Activated CD4-positive, alpha-beta T cell treated with anti-CD3 and anti-CD28 coated beads, Interleukin-2, amount 10 ng/mL, durations not matched to agents 7 days and 5 days (primary cell): ENCODE measurements around the gene FCHO2. TPM values are rescaled to one million over a fixed set of nuclear protein-coding genes. Genes with fewer than 3 reads are reported as not detected.

Experiments used
- CTCF ChIA-PET: fragments of 350-600 bp; sonication (Branson Sonifier 250); formaldehyde crosslinking; loops from one replicate; lab custom pipeline; 2021; ENCODE audit warnings: antibody characterized with exemption; lab: Charles Lee
- POLR2A ChIA-PET: fragments of 350-600 bp; sonication (Branson Sonifier 250); formaldehyde crosslinking; loops from one replicate; lab custom pipeline; 2021; ENCODE audit warnings: antibody characterized with exemption; lab: Charles Lee
- DNase-seq: peaks from one replicate; pipeline ENCODE4 v3.0.0-alpha.2; 2020
- H3K27ac Mint-ChIP-seq: one replicate; pipeline ENCODE4 v1.8.0; 2021; ENCODE audit warnings: mild to moderate bottlenecking, moderate library complexity, mixed read lengths
- H3K27me3 Mint-ChIP-seq: one replicate; pipeline ENCODE4 v1.8.0; 2021; ENCODE audit warnings: mixed read lengths
- H3K36me3 Mint-ChIP-seq: one replicate; pipeline ENCODE4 v1.8.0; 2021; ENCODE audit warnings: low read depth, mixed read lengths
- H3K4me1 Mint-ChIP-seq: one replicate; pipeline ENCODE4 v1.8.0; 2021; ENCODE audit warnings: mixed read lengths
- H3K4me3 Mint-ChIP-seq: one replicate; pipeline ENCODE4 v1.8.0; 2021; ENCODE audit warnings: mild to moderate bottlenecking, moderate library complexity, mixed read lengths
- H3K9me3 Mint-ChIP-seq: one replicate; pipeline ENCODE4 v1.8.0; 2021; ENCODE audit warnings: mixed read lengths
- total RNA-seq, 2 experiments: library from RNA; stranded (reverse); gene quantifications; one replicate each; pipeline ENCODE4 v1.2.3, GENCODE V29; 2021

Gene FCHO2
- total RNA-seq, 2 experiments from 2014 or later = 0.57 to 0.92 TPM

DNA sequence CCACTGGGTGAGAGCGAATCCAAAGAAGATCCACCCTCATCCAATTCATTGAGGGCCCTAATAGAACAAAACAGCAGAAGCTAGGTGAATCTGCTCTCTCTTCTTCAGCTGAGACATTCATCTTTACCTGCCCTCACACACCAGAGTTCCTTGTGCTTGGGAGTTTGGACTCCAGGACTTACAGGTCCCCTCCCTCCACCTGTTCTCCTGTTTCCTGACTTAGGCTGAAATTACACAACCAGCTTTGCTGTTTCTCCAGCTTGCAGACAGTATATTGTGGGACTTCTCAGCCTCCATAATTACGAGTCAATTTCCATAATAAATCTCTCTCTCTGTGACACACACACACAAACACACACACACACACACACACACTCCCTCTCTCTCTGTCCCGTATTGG lies 183.6 kb downstream of the FCHO2 start:
- Mint-ChIP-seq H3K4me1 (no peaks in the 10 kb centered on the region), H3K27ac (no peak overlapping the region), H3K27me3 (peaks cover 48% of the 10 kb centered on the region), H3K9me3 (no peaks in the 10 kb centered on the region), H3K4me3 (no peak overlapping the region), H3K36me3 (no peaks in the 10 kb centered on the region)
- ChIA-PET CTCF (no interaction called here), POLR2A (no interaction called here)
- no peak for DNase-seq

Other genes starting within 250 kb of the FCHO2 start
- 10 to 100 TPM; 74.0 to 95.3 TPM for gene TNPO1, start 139.4 kb upstream of the FCHO2 start, total RNA-seq
- gene TMEM171, start 164.5 kb downstream of the FCHO2 start, total RNA-seq = not detected
- gene TMEM174, start 217.2 kb downstream of the FCHO2 start, total RNA-seq = not detected